OCI-LY7 (cell line): ENCODE data around the gene PGAP1.

ENCODE experiments used
- EZH2phosphoT487 ChIP-seq: fragments of 200-600 bp; sonication (generic); IDR thresholded peaks from 2 replicates; pipeline ENCODE4 v1.6.1; 2018; ENCODE audit warnings: low read depth, borderline replicate concordance, mild to moderate bottlenecking, mixed run types, antibody characterized with exemption, low read length, moderate library complexity, mixed read lengths
- TF ChIP-seq, protein P1 (sequence below): fragments of 200-600 bp; sonication (generic); conservative IDR thresholded peaks from 2 replicates; pipeline ENCODE4 v1.5.1; 2014; ENCODE audit warnings: mild to moderate bottlenecking, antibody characterized with exemption, low read length, moderate library complexity, mixed read lengths

- TF ChIP-seq, protein P1, sequence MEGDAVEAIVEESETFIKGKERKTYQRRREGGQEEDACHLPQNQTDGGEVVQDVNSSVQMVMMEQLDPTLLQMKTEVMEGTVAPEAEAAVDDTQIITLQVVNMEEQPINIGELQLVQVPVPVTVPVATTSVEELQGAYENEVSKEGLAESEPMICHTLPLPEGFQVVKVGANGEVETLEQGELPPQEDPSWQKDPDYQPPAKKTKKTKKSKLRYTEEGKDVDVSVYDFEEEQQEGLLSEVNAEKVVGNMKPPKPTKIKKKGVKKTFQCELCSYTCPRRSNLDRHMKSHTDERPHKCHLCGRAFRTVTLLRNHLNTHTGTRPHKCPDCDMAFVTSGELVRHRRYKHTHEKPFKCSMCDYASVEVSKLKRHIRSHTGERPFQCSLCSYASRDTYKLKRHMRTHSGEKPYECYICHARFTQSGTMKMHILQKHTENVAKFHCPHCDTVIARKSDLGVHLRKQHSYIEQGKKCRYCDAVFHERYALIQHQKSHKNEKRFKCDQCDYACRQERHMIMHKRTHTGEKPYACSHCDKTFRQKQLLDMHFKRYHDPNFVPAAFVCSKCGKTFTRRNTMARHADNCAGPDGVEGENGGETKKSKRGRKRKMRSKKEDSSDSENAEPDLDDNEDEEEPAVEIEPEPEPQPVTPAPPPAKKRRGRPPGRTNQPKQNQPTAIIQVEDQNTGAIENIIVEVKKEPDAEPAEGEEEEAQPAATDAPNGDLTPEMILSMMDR: no peak
- TF ChIP-seq EZH2phosphoT487: no peak
Measured at GRCh38 chr2:196959281-196959680, 32.8 kb upstream of the PGAP1 start.
